Measurements from ENCODE around the gene UNC5B. TPM values are rescaled to one million over a fixed set of nuclear protein-coding genes. Genes with fewer than 3 reads are reported as not detected.

Gene UNC5B
- polyA plus RNA-seq, 1 donor (not counting 4 experiments of a cell fraction or from before 2014, with no cell fraction given): 1.1 TPM

DNA sequence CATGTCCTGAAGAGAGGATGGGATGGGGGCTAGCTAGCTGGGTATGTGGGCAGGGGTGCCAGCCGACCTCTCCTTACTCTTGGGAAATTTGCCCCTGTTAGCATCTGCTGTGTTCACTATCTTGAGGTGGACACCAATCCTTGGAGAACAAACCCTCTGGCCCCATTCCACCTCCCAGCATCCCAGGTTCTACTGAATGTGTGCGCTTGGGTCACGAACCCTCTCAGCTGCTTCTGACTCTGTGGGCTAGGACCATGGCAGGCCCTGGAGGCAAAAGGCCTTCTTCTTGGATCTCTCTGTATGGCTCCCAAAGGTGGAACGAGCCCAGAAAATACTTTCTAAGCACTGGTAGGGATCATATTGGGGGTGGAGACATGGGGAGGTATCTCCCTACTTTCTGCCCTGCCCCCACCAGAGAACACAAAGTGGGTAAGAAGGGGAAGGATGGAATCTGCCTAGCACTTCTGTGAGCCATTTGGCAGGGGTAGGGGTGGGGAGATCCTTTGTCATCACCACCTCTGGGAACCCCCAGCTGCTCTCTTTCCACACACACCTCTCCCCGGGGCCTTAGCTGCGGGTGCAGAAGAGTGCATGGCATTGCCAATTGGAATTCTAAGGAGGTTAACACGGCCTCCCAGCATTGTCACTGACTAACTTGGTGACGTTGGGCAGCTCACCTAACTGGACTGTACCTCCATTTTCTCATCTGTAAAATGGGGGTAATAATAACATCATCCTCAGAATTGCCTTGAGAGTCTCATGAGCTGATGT, 7.7 kb downstream of the UNC5B start:
- Histone ChIP-seq H3K9ac (ENCODE audit: control insufficient read depth, extremely low read depth, insufficient read depth, low read length) (no peak overlapping the region), H3K27ac (ENCODE audit: control insufficient read depth, insufficient read depth, low read length) (no peak overlapping the region), H3K4me3 (ENCODE audit: control insufficient read depth in 2 of 3, extremely low read depth in 1 of 3, insufficient read depth in 2 of 3, low read depth in 1 of 3, low read length in 3 of 3) (no peak overlapping the region), H3K27me3 (ENCODE audit: control insufficient read depth, extremely low read depth, insufficient read depth, low read length) (peaks cover 6% of the 10 kb centered on the region), H3K4me2 (ENCODE audit: control insufficient read depth, extremely low read depth, insufficient read depth, low read depth, low read length) (no peak overlapping the region), H2AFZ (ENCODE audit: control insufficient read depth, low read length) (no peak overlapping the region), H3K9me1 (ENCODE audit: control insufficient read depth, extremely low read depth, insufficient read depth, low read length) (peaks cover 2% of the 10 kb centered on the region), H3K4me1 (ENCODE audit: control insufficient read depth, extremely low read depth, insufficient read depth, low read length) (peaks cover 14% of the 10 kb centered on the region), H4K20me1 (ENCODE audit: control insufficient read depth, extremely low read depth, insufficient read depth, low read length) (no peaks in the 10 kb centered on the region), H3K36me3 (ENCODE audit: control insufficient read depth in 2 of 2, extremely low read depth in 1 of 2, insufficient read depth in 2 of 2, low read length in 2 of 2) (no peaks in the 10 kb centered on the region), H3K9me3 (ENCODE audit: control insufficient read depth, low read depth, low read length) (no peaks in the 10 kb centered on the region), H3K79me2 (ENCODE audit: control insufficient read depth, insufficient read depth, low read length) (no peaks in the 10 kb centered on the region)
- dilution Hi-C loops (cut with MboI; ENCODE audit: extremely low pct_ligation_motif_present, low sequenced_read_pairs): no loop called here
- FAIRE-seq: no peak
- no peak for DNase-seq (ENCODE audit: low read depth, low spot score)
- TF ChIP-seq EZH2 (IDR thresholded peaks at IDR 0.05; ENCODE audit: low read length): no peak
- TF ChIP-seq, protein P1, sequence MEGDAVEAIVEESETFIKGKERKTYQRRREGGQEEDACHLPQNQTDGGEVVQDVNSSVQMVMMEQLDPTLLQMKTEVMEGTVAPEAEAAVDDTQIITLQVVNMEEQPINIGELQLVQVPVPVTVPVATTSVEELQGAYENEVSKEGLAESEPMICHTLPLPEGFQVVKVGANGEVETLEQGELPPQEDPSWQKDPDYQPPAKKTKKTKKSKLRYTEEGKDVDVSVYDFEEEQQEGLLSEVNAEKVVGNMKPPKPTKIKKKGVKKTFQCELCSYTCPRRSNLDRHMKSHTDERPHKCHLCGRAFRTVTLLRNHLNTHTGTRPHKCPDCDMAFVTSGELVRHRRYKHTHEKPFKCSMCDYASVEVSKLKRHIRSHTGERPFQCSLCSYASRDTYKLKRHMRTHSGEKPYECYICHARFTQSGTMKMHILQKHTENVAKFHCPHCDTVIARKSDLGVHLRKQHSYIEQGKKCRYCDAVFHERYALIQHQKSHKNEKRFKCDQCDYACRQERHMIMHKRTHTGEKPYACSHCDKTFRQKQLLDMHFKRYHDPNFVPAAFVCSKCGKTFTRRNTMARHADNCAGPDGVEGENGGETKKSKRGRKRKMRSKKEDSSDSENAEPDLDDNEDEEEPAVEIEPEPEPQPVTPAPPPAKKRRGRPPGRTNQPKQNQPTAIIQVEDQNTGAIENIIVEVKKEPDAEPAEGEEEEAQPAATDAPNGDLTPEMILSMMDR (optimal IDR thresholded peaks at IDR 0.05 in 1 of 3, IDR thresholded peaks at IDR 0.05 in 1 of 3, conservative IDR thresholded peaks at IDR 0.05 in 1 of 3; ENCODE audit: extremely low read depth in 1 of 3, insufficient read depth in 2 of 3, low read length in 3 of 3): no peak

DNA sequence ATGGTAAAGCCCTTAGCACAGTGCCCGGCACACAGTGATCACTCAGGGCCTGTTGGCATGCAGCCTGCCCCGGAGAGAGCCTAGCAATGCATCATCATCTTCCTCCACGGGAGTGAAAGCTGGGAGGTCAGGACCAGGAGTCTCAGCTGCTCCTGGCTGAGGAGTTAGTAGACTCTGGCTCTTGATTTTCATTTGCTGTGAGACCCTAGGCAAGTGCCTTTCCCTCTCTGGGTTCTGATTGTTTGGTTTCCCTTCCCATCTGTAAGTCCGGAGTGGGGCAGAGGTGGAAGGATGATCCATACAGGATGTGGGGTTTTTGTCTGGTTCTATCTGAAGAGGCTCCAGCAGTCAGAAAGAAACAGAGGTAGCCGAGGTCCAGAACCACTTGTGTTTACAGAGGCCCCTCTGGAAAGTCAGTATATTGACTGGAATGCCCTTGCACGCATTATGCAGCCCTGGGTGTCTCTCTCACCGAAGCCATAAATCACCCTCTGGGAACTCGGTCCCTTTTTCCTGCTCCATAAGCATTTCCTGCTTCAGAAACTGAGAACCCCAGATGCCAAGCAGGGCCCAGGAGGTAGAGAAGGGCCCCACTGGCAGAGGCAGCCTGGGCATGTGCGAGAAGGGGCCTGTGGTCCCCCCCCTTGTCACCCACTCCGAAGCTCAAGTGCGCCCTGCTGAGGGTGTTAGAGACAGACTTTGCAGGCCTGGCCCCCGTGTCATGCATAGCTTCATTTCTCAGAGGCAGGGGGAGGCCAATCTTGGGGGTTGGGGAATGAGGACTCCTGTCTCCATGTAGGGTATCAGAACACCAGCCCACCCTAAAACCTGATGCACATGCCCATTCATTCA, 8.5 kb downstream of the UNC5B start:
- Histone ChIP-seq H3K4me2 (ENCODE audit: control insufficient read depth, extremely low read depth, insufficient read depth, low read depth, low read length) (no peak overlapping the region), H3K4me3 (ENCODE audit: control insufficient read depth in 2 of 3, extremely low read depth in 1 of 3, insufficient read depth in 2 of 3, low read depth in 1 of 3, low read length in 3 of 3) (no peak overlapping the region), H4K20me1 (ENCODE audit: control insufficient read depth, extremely low read depth, insufficient read depth, low read length) (no peaks in the 10 kb centered on the region), H3K9ac (ENCODE audit: control insufficient read depth, extremely low read depth, insufficient read depth, low read length) (no peak overlapping the region), H3K27ac (ENCODE audit: control insufficient read depth, insufficient read depth, low read length) (no peak overlapping the region), H3K9me1 (ENCODE audit: control insufficient read depth, extremely low read depth, insufficient read depth, low read length) (peaks cover 2% of the 10 kb centered on the region), H3K79me2 (ENCODE audit: control insufficient read depth, insufficient read depth, low read length) (no peaks in the 10 kb centered on the region), H3K36me3 (ENCODE audit: control insufficient read depth in 2 of 2, extremely low read depth in 1 of 2, insufficient read depth in 2 of 2, low read length in 2 of 2) (no peaks in the 10 kb centered on the region), H3K9me3 (ENCODE audit: control insufficient read depth, low read depth, low read length) (no peaks in the 10 kb centered on the region), H2AFZ (ENCODE audit: control insufficient read depth, low read length) (no peak overlapping the region), H3K4me1 (ENCODE audit: control insufficient read depth, extremely low read depth, insufficient read depth, low read length) (peaks cover 14% of the 10 kb centered on the region), H3K27me3 (ENCODE audit: control insufficient read depth, extremely low read depth, insufficient read depth, low read length) (peaks cover 6% of the 10 kb centered on the region)
- FAIRE-seq: no peak
- dilution Hi-C loops (cut with MboI; ENCODE audit: extremely low pct_ligation_motif_present, low sequenced_read_pairs): no loop called here
- TF ChIP-seq EZH2 (IDR thresholded peaks at IDR 0.05; ENCODE audit: low read length): no peak
- no peak for DNase-seq (ENCODE audit: low read depth, low spot score)
